DOHH2 (cell line): Measurements from ENCODE around the gene FABP2.
"Not testable (repeated sequence)": the region's sequence is repeated elsewhere in the genome, so short reads cannot be mapped to it uniquely, and the experiment has no call there.

ENCODE experiments used
- H3F3A ChIP-seq: fragments of 200-600 bp; sonication (generic), shearing (Covaris generic); 2 replicates; pipeline ENCODE4 v1.6.0; 2016; ENCODE audit warnings: antibody characterized with exemption, mild to moderate bottlenecking; ENCODE audit not compliant: control insufficient read depth, insufficient read depth
- H3K27ac ChIP-seq: fragments of 200-600 bp; sonication (generic); 2 replicates; pipeline ENCODE4 v1.5.1; 2014; ENCODE audit warnings: low read depth, mild to moderate bottlenecking, low read length, moderate library complexity
- H3K27me3 ChIP-seq: fragments of 200-600 bp; sonication (generic); 2 replicates; pipeline ENCODE4 v1.6.1; 2014; ENCODE audit warnings: mild to moderate bottlenecking, low read length, mixed read lengths; ENCODE audit not compliant: control insufficient read depth
- H3K36me3 ChIP-seq: fragments of 200-600 bp; sonication (generic); 2 replicates; pipeline ENCODE4 v1.6.1; 2014; ENCODE audit warnings: mild to moderate bottlenecking, low read length, moderate library complexity, mixed read lengths; ENCODE audit not compliant: control insufficient read depth
- H3K4me1 ChIP-seq: fragments of 200-600 bp; sonication (generic); 2 replicates; pipeline ENCODE4 v1.6.1; 2014; ENCODE audit warnings: mild to moderate bottlenecking, low read length, mixed read lengths; ENCODE audit not compliant: control insufficient read depth
- H3K4me2 ChIP-seq: fragments of 200-600 bp; sonication (generic); 2 replicates; pipeline ENCODE4 v1.6.0; 2014; ENCODE audit warnings: mild to moderate bottlenecking, low read length, moderate library complexity
- H3K4me3 ChIP-seq: fragments of 200-600 bp; sonication (generic); 2 replicates; pipeline ENCODE4 v1.5.1; 2014; ENCODE audit warnings: mild to moderate bottlenecking, low read length, mixed read lengths
- H3K79me2 ChIP-seq: fragments of 200-600 bp; sonication (generic); 2 replicates; pipeline ENCODE4 v1.6.1; 2014; ENCODE audit warnings: mild to moderate bottlenecking, low read length, mixed read lengths; ENCODE audit not compliant: control insufficient read depth
- H3K9me2 ChIP-seq: fragments of 200-600 bp; sonication (generic); replicated peaks from 2 replicates; pipeline ENCODE4 v1.6.1; 2014; ENCODE audit warnings: mild to moderate bottlenecking, low read length, mixed read lengths; ENCODE audit not compliant: control insufficient read depth
- H3K9me3 ChIP-seq: fragments of 200-600 bp; sonication (generic); 2 replicates; pipeline ENCODE4 v1.6.1; 2014; ENCODE audit warnings: antibody characterized with exemption, low read length, mixed read lengths; ENCODE audit not compliant: control insufficient read depth, insufficient read depth
- H4K20me1 ChIP-seq: fragments of 200-600 bp; sonication (generic); 2 replicates; pipeline ENCODE4 v1.6.0; 2014; ENCODE audit warnings: low read depth, mild to moderate bottlenecking, antibody characterized with exemption, low read length, moderate library complexity; ENCODE audit not compliant: control insufficient read depth, insufficient read depth
- EZH2phosphoT487 ChIP-seq: fragments of 200-600 bp; sonication (generic); IDR thresholded peaks from 2 replicates; pipeline ENCODE4 v1.6.1; 2017; ENCODE audit warnings: borderline replicate concordance, mild to moderate bottlenecking, antibody characterized with exemption, low read length, moderate library complexity, mixed read lengths
- TF ChIP-seq, protein P1 (sequence below): fragments of 200-600 bp; sonication (generic); IDR thresholded peaks from one replicate; pipeline ENCODE4 v1.5.1; 2014; ENCODE audit warnings: antibody characterized with exemption, mild to moderate bottlenecking, low read depth, low read length; ENCODE audit not compliant: poor library complexity, severe bottlenecking

Gene FABP2

DNA sequence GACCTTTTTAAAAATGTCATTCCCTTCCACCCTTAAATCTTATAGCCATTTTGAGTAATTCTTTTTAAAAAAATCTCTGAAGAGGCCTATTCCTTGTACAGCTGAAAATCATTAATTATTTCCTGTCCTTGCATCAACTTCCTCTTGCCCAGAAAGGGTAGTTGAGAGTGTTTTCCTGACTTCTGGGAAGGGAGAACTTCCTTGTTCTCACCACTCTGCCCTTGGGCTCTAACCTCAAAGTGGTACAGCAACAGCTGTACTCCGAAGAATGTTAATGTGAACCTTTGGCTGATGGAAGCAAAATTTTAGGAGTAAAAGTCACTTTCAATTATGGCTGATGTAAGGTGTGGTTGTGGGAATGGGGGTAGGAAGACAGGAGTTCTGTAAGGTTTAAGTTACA is 15.1 kb upstream of the FABP2 start:
- Histone ChIP-seq H3K27ac (no peak overlapping the region), H3K4me2 (no peak overlapping the region)
- no peak for TF ChIP-seq EZH2phosphoT487
- TF ChIP-seq, protein P1, sequence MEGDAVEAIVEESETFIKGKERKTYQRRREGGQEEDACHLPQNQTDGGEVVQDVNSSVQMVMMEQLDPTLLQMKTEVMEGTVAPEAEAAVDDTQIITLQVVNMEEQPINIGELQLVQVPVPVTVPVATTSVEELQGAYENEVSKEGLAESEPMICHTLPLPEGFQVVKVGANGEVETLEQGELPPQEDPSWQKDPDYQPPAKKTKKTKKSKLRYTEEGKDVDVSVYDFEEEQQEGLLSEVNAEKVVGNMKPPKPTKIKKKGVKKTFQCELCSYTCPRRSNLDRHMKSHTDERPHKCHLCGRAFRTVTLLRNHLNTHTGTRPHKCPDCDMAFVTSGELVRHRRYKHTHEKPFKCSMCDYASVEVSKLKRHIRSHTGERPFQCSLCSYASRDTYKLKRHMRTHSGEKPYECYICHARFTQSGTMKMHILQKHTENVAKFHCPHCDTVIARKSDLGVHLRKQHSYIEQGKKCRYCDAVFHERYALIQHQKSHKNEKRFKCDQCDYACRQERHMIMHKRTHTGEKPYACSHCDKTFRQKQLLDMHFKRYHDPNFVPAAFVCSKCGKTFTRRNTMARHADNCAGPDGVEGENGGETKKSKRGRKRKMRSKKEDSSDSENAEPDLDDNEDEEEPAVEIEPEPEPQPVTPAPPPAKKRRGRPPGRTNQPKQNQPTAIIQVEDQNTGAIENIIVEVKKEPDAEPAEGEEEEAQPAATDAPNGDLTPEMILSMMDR, result no peak

DNA sequence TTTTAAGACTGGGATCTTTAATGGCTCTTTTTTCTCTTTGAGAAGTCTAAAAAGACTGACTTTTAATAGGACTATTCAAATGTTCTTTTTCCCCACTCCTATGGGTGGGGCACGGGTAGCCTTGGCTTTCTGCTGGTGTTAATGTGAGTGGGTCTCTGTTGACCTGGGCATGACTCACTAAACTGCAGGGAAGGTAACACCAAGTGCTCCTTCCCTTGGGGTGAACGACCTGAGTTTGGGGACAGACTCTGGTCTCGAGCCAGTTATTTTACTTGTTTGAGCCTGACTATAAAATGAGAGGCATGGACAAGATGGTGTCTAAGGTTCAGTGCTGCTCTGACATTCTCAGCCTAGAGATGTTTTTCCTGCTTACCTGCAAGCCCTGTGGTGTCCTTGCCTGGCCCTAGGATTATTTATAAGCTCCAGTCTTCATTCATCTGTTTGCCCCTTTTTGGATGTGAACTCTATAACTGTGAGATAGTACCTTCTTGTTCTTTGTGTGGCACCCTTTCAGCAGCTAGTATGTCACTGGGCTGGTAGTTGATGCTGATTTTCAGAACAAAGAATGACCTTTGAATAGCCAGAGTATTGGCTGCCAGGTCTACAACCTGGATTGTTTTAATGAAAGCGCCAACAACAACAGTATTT is 14.5 kb upstream of the FABP2 start:
- H3K4me3 ChIP-seq, H3K79me2 ChIP-seq, H4K20me1 ChIP-seq, H3K9me3 ChIP-seq, H3K27me3 ChIP-seq, H3K27ac ChIP-seq, H3K36me3 ChIP-seq, H3K4me1 ChIP-seq, H3F3A ChIP-seq, H3K9me2 ChIP-seq, H3K4me2 ChIP-seq: not testable (repeated sequence)

More for the DNA sequence above, 15.1 kb upstream of the FABP2 start:
- no peaks in the 10 kb centered on the region for H3K9me3 ChIP-seq
- H3F3A ChIP-seq, result no peaks in the 10 kb centered on the region
- no peaks in the 10 kb centered on the region for H3K79me2 ChIP-seq
- H3K4me3 ChIP-seq, result no peak overlapping the region
- H3K27me3 ChIP-seq, result no peaks in the 10 kb centered on the region
- H4K20me1 ChIP-seq, result no peaks in the 10 kb centered on the region
- H3K9me2 ChIP-seq, result no peaks in the 10 kb centered on the region
- no peaks in the 10 kb centered on the region for H3K36me3 ChIP-seq
- peaks cover 7% of the 10 kb centered on the region for H3K4me1 ChIP-seq

DNA sequence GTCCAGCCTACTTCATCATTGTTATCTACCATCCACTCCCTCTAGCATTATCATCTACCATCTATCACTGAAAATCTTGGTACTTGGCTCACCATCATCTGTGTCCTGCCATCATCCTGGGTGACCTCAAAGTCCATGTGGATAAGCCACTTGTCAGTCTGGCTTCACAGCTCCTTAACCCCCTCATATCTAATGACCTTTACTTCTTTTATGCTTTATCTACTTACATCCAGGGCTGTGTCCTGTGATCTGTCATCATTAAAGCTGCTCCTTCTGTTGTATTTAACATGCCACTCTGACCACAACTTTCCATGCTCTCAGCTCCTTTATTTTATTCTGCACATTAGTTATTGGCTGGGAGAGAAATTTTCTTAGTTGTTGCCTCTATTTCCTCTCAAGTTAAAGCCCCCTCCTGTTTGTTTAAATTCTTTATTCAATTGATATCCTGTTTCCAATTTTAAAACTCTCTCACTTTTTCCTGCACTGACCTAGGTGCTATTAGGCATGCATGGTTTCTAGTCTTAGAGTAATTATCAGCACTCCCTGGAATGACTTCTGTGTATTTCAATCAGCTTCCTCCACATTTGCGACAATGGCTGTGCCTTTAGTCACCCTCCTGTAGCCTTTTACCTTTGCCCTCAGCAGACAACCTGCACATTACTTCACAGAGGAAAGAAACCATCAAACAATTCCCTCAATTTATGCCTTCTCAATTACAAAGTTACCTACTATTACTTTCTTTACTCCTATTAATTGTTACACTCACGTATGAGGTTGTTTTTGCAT is 8.1 kb upstream of the FABP2 start:
- TF ChIP-seq, protein P1, result no peak
- no peak for TF ChIP-seq EZH2phosphoT487
- H3K9me2 ChIP-seq, result no peaks in the 10 kb centered on the region
- no peaks in the 10 kb centered on the region for H4K20me1 ChIP-seq
- no peaks in the 10 kb centered on the region for H3K36me3 ChIP-seq
- H3K9me3 ChIP-seq, result no peaks in the 10 kb centered on the region
- H3K4me3 ChIP-seq, result no peak overlapping the region
- H3K4me2 ChIP-seq, result no peak overlapping the region
- H3F3A ChIP-seq, result no peaks in the 10 kb centered on the region
- no peak overlapping the region for H3K27ac ChIP-seq
- no peaks in the 10 kb centered on the region for H3K4me1 ChIP-seq
- H3K27me3 ChIP-seq, result no peaks in the 10 kb centered on the region
- H3K79me2 ChIP-seq, result no peaks in the 10 kb centered on the region

DNA sequence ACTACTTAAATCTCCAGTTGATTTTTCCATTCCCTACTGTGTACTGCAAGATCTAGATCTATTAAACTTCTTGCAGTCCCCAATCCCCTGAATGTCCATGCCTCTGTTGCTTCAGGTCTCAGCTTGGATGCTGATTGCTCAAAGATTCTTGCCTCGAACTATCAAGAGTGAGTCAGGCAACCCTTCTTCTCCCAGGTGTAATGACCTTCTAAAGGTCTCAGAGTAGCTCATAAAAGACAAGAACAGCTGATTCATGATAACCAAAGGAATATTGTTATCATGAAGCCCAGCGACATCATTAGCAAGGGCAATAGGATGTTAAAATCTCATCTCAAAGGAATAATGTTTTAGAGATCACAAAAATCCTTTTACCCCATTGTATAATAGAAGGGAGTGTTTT is 6.8 kb upstream of the FABP2 start:
- Histone ChIP-seq H3K4me2 (no peak overlapping the region), H3K79me2 (no peaks in the 10 kb centered on the region), H3K4me3 (no peak overlapping the region), H3K27ac (no peak overlapping the region), H3K9me3 (no peaks in the 10 kb centered on the region), H3F3A (no peaks in the 10 kb centered on the region), H3K27me3 (no peaks in the 10 kb centered on the region), H3K9me2 (no peaks in the 10 kb centered on the region), H4K20me1 (no peaks in the 10 kb centered on the region), H3K4me1 (no peaks in the 10 kb centered on the region), H3K36me3 (no peaks in the 10 kb centered on the region)
- TF ChIP-seq, protein P1, result no peak
- no peak for TF ChIP-seq EZH2phosphoT487
